ENCODE data around the gene RPL10A.

DNA sequence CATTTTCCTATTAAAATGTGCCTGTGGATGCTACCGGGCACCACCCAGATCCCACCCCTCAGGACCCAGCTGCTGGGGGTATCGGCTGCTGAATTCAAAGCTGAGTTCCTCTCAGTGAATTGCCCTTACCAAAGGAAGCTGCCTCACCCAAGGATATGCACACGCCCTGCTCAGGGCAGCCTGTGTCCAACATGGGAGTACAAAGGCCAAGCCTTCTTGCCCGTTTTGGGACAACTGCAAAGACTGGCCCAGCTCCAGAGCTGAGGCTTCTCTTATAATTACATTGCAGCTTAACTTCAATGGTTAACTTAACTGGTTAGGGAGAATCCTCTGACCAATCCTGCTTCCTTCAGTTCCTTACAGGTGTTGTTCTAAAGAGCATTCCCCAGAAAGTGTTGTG, 35.9 kb upstream of the RPL10A start:
- no peak for TF ChIP-seq CTCF (IDR thresholded peaks at IDR 0.05; ENCODE audit: low read depth, low read length, poor library complexity, severe bottlenecking)
- no peak for TF ChIP-seq EZH2phosphoT487 (IDR thresholded peaks at IDR 0.05; ENCODE audit: borderline replicate concordance, low read length)

Measured in DOHH2 (cell line).